Neural progenitor cell (in vitro differentiated cells): ENCODE results near the gene PCDH1. TPM values are rescaled to one million over a fixed set of nuclear protein-coding genes. Genes with fewer than 3 reads are reported as not detected.

Source experiments
- DNase-seq: peaks from one replicate; pipeline ENCODE4 v3.0.0-alpha.2; 2016; ENCODE audit warnings: low spot score
- H2AFZ ChIP-seq: fragments of 200-600 bp; sonication (generic); replicated peaks from 2 replicates; pipeline ENCODE4 v1.6.1; 2016; ENCODE audit warnings: antibody characterized with exemption
- H3F3A ChIP-seq: fragments of 200-600 bp; sonication (generic); 2 replicates; pipeline ENCODE4 v1.6.1; 2016; ENCODE audit warnings: antibody characterized with exemption, low read depth
- H3K27ac ChIP-seq: fragments of 200-600 bp; sonication (generic); 2 replicates; pipeline ENCODE4 v1.5.1; 2016; ENCODE audit warnings: mild to moderate bottlenecking
- H3K27me3 ChIP-seq: fragments of 200-600 bp; sonication (generic); 2 replicates; pipeline ENCODE4 v1.6.1; 2016; ENCODE audit warnings: mild to moderate bottlenecking, moderate library complexity
- H3K36me3 ChIP-seq: fragments of 200-600 bp; sonication (generic); 2 replicates; pipeline ENCODE4 v1.5.1; 2016
- H3K4me1 ChIP-seq: fragments of 200-600 bp; sonication (generic); 2 replicates; pipeline ENCODE4 v1.6.1; 2016; ENCODE audit warnings: mixed run types
- H3K4me2 ChIP-seq: fragments of 200-600 bp; sonication (generic); 2 replicates; pipeline ENCODE4 v1.6.1; 2016
- H3K4me3 ChIP-seq: fragments of 200-600 bp; sonication (generic); 2 replicates; pipeline ENCODE4 v1.5.1; 2016
- H3K79me2 ChIP-seq: fragments of 200-600 bp; sonication (generic); 2 replicates; pipeline ENCODE4 v1.6.1; 2016; ENCODE audit warnings: low read depth
- H3K9ac ChIP-seq: fragments of 200-600 bp; sonication (generic); 2 replicates; pipeline ENCODE4 v1.6.1; 2016
- H3K9me3 ChIP-seq: fragments of 200-600 bp; sonication (generic); 2 replicates; pipeline ENCODE4 v1.5.1; 2016; ENCODE audit warnings: low read depth
- H4K20me1 ChIP-seq: fragments of 200-600 bp; sonication (generic); 2 replicates; pipeline ENCODE4 v1.6.1; 2016; ENCODE audit warnings: low read depth
- H3K27ac Mint-ChIP-seq: 3 replicates; pipeline ENCODE4 v1.8.0; 2021; ENCODE audit warnings: mixed read lengths
- H3K27me3 Mint-ChIP-seq: 2 replicates; pipeline ENCODE4 v1.8.0; 2022; ENCODE audit warnings: low read depth, mild to moderate bottlenecking, inconsistent platforms, moderate library complexity, mixed read lengths; ENCODE audit not compliant: insufficient read depth
- H3K36me3 Mint-ChIP-seq: 3 replicates; pipeline ENCODE4 v1.8.0; 2021; ENCODE audit warnings: mixed read lengths
- H3K4me1 Mint-ChIP-seq: 3 replicates; pipeline ENCODE4 v1.8.0; 2021; ENCODE audit warnings: mixed read lengths
- H3K4me3 Mint-ChIP-seq: 3 replicates; pipeline ENCODE4 v1.8.0; 2021; ENCODE audit warnings: mild to moderate bottlenecking, moderate library complexity, mixed read lengths
- H3K9me3 Mint-ChIP-seq: 3 replicates; pipeline ENCODE4 v1.8.0; 2020; ENCODE audit warnings: mixed read lengths
- EZH2 ChIP-seq: fragments of 200-600 bp; sonication (generic); IDR thresholded peaks from 2 replicates; pipeline ENCODE4 v1.6.1; 2017; ENCODE audit warnings: antibody characterized with exemption, mild to moderate bottlenecking, moderate library complexity
- EZH2phosphoT487 ChIP-seq: fragments of 200-600 bp; sonication (generic); IDR thresholded peaks from 2 replicates; pipeline ENCODE4 v1.6.1; 2017; ENCODE audit warnings: antibody characterized with exemption
- total RNA-seq: library from RNA; depleted of rRNA; stranded (reverse); fragments of >200 nt; gene quantifications from 2 replicates; pipeline ENCODE4 v1.2.3, GENCODE V29; 2015; ENCODE audit warnings: low replicate concordance
- TF ChIP-seq, protein P1 (sequence below): fragments of 200-600 bp; sonication (generic); IDR thresholded peaks from 2 replicates; pipeline ENCODE4 v1.5.1; 2017; ENCODE audit warnings: antibody characterized with exemption, mild to moderate bottlenecking

Gene PCDH1
- total RNA-seq, 1 donor from 2014 or later: 24.8 TPM

DNA sequence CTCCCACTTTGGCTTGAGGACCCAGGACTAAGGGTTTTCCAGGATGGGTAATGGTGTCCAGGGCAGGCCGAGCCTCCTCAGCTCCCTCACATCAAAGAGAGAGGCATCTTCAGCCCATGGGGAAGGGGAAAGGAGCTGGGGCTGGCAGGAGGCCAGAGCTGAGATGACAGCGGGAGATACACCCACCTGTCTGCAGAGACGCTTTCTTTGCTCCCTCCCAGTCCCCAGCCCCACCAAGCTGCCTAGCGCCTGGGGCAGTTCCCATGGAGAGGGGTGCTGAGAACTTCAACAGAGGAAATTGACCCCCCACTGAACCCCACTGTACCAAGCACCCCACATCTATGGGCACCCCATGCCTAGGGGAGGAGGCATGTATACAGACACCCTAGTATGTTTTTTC lies 10.6 kb downstream of the PCDH1 start:
- Mint-ChIP-seq H3K9me3 (no peaks in the 10 kb centered on the region), H3K27me3 (peaks cover 5% of the 10 kb centered on the region), H3K4me3 (no peak overlapping the region), H3K4me1 (peaks cover 16% of the 10 kb centered on the region), H3K27ac (no peak overlapping the region), H3K36me3 (peaks cover 6% of the 10 kb centered on the region)
- no peak for DNase-seq
- H4K20me1 ChIP-seq: peaks cover 10% of the 10 kb centered on the region
- no peak overlapping the region for H2AFZ ChIP-seq
- H3K4me2 ChIP-seq: no peak overlapping the region
- peaks cover 23% of the 10 kb centered on the region for H3K4me1 ChIP-seq
- no peaks in the 10 kb centered on the region for H3K36me3 ChIP-seq
- TF ChIP-seq, protein P1, sequence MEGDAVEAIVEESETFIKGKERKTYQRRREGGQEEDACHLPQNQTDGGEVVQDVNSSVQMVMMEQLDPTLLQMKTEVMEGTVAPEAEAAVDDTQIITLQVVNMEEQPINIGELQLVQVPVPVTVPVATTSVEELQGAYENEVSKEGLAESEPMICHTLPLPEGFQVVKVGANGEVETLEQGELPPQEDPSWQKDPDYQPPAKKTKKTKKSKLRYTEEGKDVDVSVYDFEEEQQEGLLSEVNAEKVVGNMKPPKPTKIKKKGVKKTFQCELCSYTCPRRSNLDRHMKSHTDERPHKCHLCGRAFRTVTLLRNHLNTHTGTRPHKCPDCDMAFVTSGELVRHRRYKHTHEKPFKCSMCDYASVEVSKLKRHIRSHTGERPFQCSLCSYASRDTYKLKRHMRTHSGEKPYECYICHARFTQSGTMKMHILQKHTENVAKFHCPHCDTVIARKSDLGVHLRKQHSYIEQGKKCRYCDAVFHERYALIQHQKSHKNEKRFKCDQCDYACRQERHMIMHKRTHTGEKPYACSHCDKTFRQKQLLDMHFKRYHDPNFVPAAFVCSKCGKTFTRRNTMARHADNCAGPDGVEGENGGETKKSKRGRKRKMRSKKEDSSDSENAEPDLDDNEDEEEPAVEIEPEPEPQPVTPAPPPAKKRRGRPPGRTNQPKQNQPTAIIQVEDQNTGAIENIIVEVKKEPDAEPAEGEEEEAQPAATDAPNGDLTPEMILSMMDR: no peak
- H3K27ac ChIP-seq: no peak overlapping the region
- H3F3A ChIP-seq: peaks cover 18% of the 10 kb centered on the region
- no peaks in the 10 kb centered on the region for H3K27me3 ChIP-seq
- H3K9ac ChIP-seq: no peak overlapping the region
- H3K79me2 ChIP-seq: peaks cover 53% of the 10 kb centered on the region
- no peak overlapping the region for H3K4me3 ChIP-seq
- no peaks in the 10 kb centered on the region for H3K9me3 ChIP-seq

DNA sequence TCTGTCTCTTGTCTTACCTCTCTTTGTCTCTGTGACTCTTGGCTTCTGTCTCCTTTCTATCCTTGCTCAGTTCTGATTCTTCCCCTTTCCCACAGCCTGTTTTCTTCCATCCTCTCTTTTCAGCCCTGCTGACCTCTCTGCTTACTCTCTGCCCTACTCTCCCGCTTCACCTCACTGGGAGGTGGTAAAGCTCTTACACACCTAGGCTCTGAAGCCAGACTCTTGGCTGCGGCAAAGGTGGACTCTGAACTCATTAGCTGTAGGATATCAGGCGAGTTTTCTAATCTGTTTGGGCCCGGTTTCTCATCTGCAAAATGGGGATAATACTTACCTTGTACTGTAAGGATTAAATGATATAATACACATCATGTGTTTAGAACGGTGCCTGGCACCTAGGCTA lies 11.1 kb downstream of the PCDH1 start:
- Mint-ChIP-seq H3K4me1 (peaks cover 11% of the 10 kb centered on the region), H3K27ac (peak overlapping the region; percentile 27), H3K4me3 (no peak overlapping the region), H3K36me3 (peaks cover 9% of the 10 kb centered on the region), H3K9me3 (no peaks in the 10 kb centered on the region), H3K27me3 (peaks cover 5% of the 10 kb centered on the region)
- no peak overlapping the region for H3K27ac ChIP-seq
- no peak for DNase-seq
- peaks cover 51% of the 10 kb centered on the region for H3K79me2 ChIP-seq
- H3K27me3 ChIP-seq: no peaks in the 10 kb centered on the region
- no peak overlapping the region for H2AFZ ChIP-seq
- peaks cover 12% of the 10 kb centered on the region for H3F3A ChIP-seq
- TF ChIP-seq, protein P1: no peak
- TF ChIP-seq EZH2 (no peak), EZH2phosphoT487 (no peak)
- peaks cover 18% of the 10 kb centered on the region for H3K4me1 ChIP-seq
- no peaks in the 10 kb centered on the region for H3K9me3 ChIP-seq
- H4K20me1 ChIP-seq: peaks cover 10% of the 10 kb centered on the region
- H3K4me3 ChIP-seq: no peak overlapping the region
- H3K9ac ChIP-seq: no peak overlapping the region
- no peak overlapping the region for H3K4me2 ChIP-seq
- H3K36me3 ChIP-seq: no peaks in the 10 kb centered on the region

DNA sequence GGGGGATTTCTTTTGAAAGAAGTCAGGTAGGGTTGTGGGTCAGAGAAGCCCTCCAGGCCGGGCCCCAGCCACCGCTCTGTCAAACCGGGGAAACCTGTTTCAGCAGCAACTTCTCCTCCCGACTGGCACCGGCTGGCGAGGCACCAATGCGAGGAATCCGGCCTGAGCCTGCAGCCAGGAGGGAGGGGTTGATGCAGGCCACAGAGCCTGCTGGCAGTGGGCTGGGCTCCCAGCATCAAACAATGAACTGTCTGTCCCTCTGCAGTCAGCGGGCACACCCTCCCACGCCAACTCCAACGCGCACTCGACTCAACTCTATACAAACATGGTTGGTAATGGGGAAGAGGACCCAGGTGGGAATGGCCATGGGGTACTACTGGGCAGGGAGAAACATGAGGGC lies 12.1 kb downstream of the PCDH1 start:
- H3K4me3 Mint-ChIP-seq: no peak overlapping the region
- Histone ChIP-seq H3F3A (peaks cover 2% of the 10 kb centered on the region), H3K36me3 (no peaks in the 10 kb centered on the region), H3K4me3 (no peak overlapping the region), H2AFZ (no peak overlapping the region), H3K9ac (no peak overlapping the region), H3K4me2 (no peak overlapping the region), H3K79me2 (peaks cover 40% of the 10 kb centered on the region), H3K27ac (no peak overlapping the region), H4K20me1 (peaks cover 10% of the 10 kb centered on the region), H3K9me3 (no peaks in the 10 kb centered on the region), H3K27me3 (no peaks in the 10 kb centered on the region), H3K4me1 (peaks cover 7% of the 10 kb centered on the region)
- H3K4me1 Mint-ChIP-seq: peaks cover 10% of the 10 kb centered on the region
- TF ChIP-seq EZH2phosphoT487: no peak
- TF ChIP-seq, protein P1: no peak
- no peak for TF ChIP-seq EZH2
- peaks cover 5% of the 10 kb centered on the region for H3K27me3 Mint-ChIP-seq
- no peak overlapping the region for H3K27ac Mint-ChIP-seq
- peaks cover 9% of the 10 kb centered on the region for H3K36me3 Mint-ChIP-seq
- DNase-seq: no peak
- H3K9me3 Mint-ChIP-seq: no peaks in the 10 kb centered on the region
